ENCODE results near the gene NOL6.
A peak's percentile ranks its signal among the peaks of the same experiment; 100 is the strongest.

NOL6 gene

GRCh38 chr9:33467526-33467925, 6.2 kb downstream of the NOL6 start:
- H3K36me3 ChIP-seq (replicated peaks): peaks cover 92% of the 10 kb centered on the region
- DNase-seq: no peak
- H3K27me3 ChIP-seq (replicated peaks): no peaks in the 10 kb centered on the region
- H3K4me3 ChIP-seq (ENCODE audit: low read depth, low read length): no peak overlapping the region
- H3K27ac ChIP-seq: no peak overlapping the region
- in situ Hi-C loops (cut with HindIII; ENCODE audit: low pct_ligation_motif_present, low sequenced_read_pairs): no loop called here
- TF ChIP-seq, protein P1, sequence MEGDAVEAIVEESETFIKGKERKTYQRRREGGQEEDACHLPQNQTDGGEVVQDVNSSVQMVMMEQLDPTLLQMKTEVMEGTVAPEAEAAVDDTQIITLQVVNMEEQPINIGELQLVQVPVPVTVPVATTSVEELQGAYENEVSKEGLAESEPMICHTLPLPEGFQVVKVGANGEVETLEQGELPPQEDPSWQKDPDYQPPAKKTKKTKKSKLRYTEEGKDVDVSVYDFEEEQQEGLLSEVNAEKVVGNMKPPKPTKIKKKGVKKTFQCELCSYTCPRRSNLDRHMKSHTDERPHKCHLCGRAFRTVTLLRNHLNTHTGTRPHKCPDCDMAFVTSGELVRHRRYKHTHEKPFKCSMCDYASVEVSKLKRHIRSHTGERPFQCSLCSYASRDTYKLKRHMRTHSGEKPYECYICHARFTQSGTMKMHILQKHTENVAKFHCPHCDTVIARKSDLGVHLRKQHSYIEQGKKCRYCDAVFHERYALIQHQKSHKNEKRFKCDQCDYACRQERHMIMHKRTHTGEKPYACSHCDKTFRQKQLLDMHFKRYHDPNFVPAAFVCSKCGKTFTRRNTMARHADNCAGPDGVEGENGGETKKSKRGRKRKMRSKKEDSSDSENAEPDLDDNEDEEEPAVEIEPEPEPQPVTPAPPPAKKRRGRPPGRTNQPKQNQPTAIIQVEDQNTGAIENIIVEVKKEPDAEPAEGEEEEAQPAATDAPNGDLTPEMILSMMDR (IDR thresholded peaks at IDR 0.05; ENCODE audit: low read depth, low read length, missing control alignments): no peak

DNA sequence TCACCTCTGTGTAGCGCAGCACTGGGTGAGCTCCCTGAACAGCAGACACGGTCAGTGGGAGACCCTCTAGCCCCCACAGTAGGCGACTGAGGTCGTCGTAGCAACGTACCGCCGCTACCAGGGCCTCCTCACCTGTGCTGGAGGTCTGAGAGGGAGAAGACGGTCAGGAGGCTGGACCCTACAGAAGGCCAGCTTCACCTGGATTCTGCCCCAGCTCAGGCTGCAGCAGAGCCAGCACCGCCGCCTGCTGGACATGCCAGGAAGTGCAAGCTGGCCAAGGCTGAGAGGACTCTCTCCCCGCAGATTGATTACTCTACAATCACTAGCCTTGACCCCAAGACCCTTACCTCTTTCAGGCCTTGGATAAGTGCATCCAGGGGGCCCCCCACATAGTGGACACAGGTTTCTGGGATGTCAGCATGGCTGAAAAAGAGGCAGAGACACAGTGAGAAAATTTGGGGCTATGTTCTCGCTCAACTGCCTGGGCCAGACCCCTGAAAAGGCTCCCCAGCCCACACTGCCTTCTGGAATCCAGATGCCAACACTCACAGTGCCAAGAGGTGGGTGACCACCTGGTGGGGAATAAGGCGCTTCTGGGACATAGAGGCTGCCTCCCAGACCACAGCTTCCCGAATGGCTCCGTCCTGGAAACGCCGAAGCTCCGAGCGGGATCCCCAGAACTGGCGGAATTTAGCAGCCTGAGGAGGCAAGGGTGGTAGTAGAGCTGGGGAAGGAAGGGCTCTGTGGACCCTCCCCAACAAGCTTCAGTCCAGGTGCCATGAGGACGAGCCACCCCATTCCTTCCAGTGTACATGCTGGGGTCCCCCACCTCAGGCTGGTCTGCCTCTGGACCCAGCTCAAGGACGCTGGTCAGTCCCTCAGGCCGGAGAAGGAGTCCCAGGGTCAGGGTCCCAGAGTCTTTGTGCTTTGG, 6.9 kb downstream of the NOL6 start:
- peaks cover 93% of the 10 kb centered on the region for H3K36me3 ChIP-seq (replicated peaks)
- no peak overlapping the region for H3K4me3 ChIP-seq (ENCODE audit: low read depth, low read length)
- H3K27ac ChIP-seq: no peak overlapping the region
- DNase-seq: peak; percentile 25
- H3K27me3 ChIP-seq (replicated peaks): no peaks in the 10 kb centered on the region
- TF ChIP-seq, protein P1 (IDR thresholded peaks at IDR 0.05; ENCODE audit: low read depth, low read length, missing control alignments): peak; percentile 99
- in situ Hi-C loops (cut with HindIII; ENCODE audit: low pct_ligation_motif_present, low sequenced_read_pairs): no loop called here

- in situ Hi-C loops (cut with HindIII; ENCODE audit: low pct_ligation_motif_present, low sequenced_read_pairs): no loop called here
Measured at GRCh38 chr9:33465596-33466564, 7.8 kb downstream of the NOL6 start.

GRCh38 chr9:33465096-33465495, 8.6 kb downstream of the NOL6 start:
- no peak for DNase-seq
- H3K27ac ChIP-seq: no peak overlapping the region
- peaks cover 92% of the 10 kb centered on the region for H3K36me3 ChIP-seq (replicated peaks)
- H3K27me3 ChIP-seq (replicated peaks): no peaks in the 10 kb centered on the region
- in situ Hi-C loops (cut with HindIII; ENCODE audit: low pct_ligation_motif_present, low sequenced_read_pairs): no loop called here
- H3K4me3 ChIP-seq (ENCODE audit: low read depth, low read length): no peak overlapping the region
- TF ChIP-seq, protein P1 (IDR thresholded peaks at IDR 0.05; ENCODE audit: low read depth, low read length, missing control alignments): no peak

More at GRCh38 chr9:33465596-33466564, 7.8 kb downstream of the NOL6 start:
- H3K36me3 ChIP-seq (replicated peaks): peaks cover 93% of the 10 kb centered on the region
- H3K27me3 ChIP-seq (replicated peaks): no peaks in the 10 kb centered on the region
- H3K4me3 ChIP-seq (ENCODE audit: low read depth, low read length): no peak overlapping the region
- H3K27ac ChIP-seq: no peak overlapping the region
- no peak for DNase-seq
- TF ChIP-seq, protein P1 (IDR thresholded peaks at IDR 0.05; ENCODE audit: low read depth, low read length, missing control alignments): no peak

- DNase-seq: no peak
- in situ Hi-C loops (cut with HindIII; ENCODE audit: low pct_ligation_motif_present, low sequenced_read_pairs): no loop called here
- Histone ChIP-seq H3K27me3 (replicated peaks) (no peaks in the 10 kb centered on the region), H3K36me3 (replicated peaks) (peaks cover 83% of the 10 kb centered on the region), H3K27ac (no peak overlapping the region), H3K4me3 (ENCODE audit: low read depth, low read length) (no peak overlapping the region)
- TF ChIP-seq, protein P1 (IDR thresholded peaks at IDR 0.05; ENCODE audit: low read depth, low read length, missing control alignments): no peak
Measured at GRCh38 chr9:33464045-33464636, 9.6 kb downstream of the NOL6 start.

All from brain microvascular endothelial cell (primary cell).